Measurements from ENCODE around the gene KIF18A.
"Not testable (repeated sequence)": the region's sequence is repeated elsewhere in the genome, so short reads cannot be mapped to it uniquely, and the experiment has no call there.

The KIF18A gene

GRCh38 chr11:28107750-28108618, at the start of gene KIF18A, which contains the start of gene METTL15:
KIF18A (minus strand) TSS chr11:28108156; CDS start chr11:28097947, 10,209 bp downstream.
METTL15 (plus strand) TSS chr11:28108388; CDS start chr11:28113335, 4,947 bp downstream.
- peak; percentile 90 for DNase-seq (ENCODE audit: low read depth, low spot score)

- DNase-seq (ENCODE audit: low read depth, low spot score), result no peak
Measured at GRCh38 chr11:28153586-28153985, 45.6 kb upstream of the KIF18A start.

- no peak for DNase-seq (ENCODE audit: low read depth, low spot score)
Measured at GRCh38 chr11:28152743-28153142, 44.8 kb upstream of the KIF18A start.

GRCh38 chr11:28146123-28146751, 38.3 kb upstream of the KIF18A start:
- DNase-seq (ENCODE audit: low read depth, low spot score), result no peak

GRCh38 chr11:28144808-28145207, 36.9 kb upstream of the KIF18A start:
- no peak for DNase-seq (ENCODE audit: low read depth, low spot score)

- DNase-seq (ENCODE audit: low read depth, low spot score), result no peak
Measured at GRCh38 chr11:28142724-28143123, 34.8 kb upstream of the KIF18A start.

- DNase-seq (ENCODE audit: low read depth, low spot score), result no peak
Measured at GRCh38 chr11:28140689-28141455, 32.9 kb upstream of the KIF18A start.

- DNase-seq (ENCODE audit: low read depth, low spot score), result no peak
Measured at GRCh38 chr11:28139841-28140415, 32.0 kb upstream of the KIF18A start.

GRCh38 chr11:28137832-28138231, 29.9 kb upstream of the KIF18A start:
- no peak for DNase-seq (ENCODE audit: low read depth, low spot score)

GRCh38 chr11:28137366-28137765, 29.4 kb upstream of the KIF18A start:
- DNase-seq (ENCODE audit: low read depth, low spot score), result no peak

GRCh38 chr11:28136157-28136556, 28.2 kb upstream of the KIF18A start:
- not testable (repeated sequence) for DNase-seq (ENCODE audit: low read depth, low spot score)

- DNase-seq (ENCODE audit: low read depth, low spot score), result no peak
Measured at GRCh38 chr11:28133146-28133545, 25.2 kb upstream of the KIF18A start.

GRCh38 chr11:28132548-28132947, 24.6 kb upstream of the KIF18A start:
- no peak for DNase-seq (ENCODE audit: low read depth, low spot score)

- no peak for DNase-seq (ENCODE audit: low read depth, low spot score)
Measured at GRCh38 chr11:28123151-28123581, 15.2 kb upstream of the KIF18A start.

- DNase-seq (ENCODE audit: low read depth, low spot score), result no peak
Measured at GRCh38 chr11:28117712-28118111, 9.8 kb upstream of the KIF18A start.

- DNase-seq (ENCODE audit: low read depth, low spot score), result no peak
Measured at GRCh38 chr11:28114731-28115130, 6.8 kb upstream of the KIF18A start.

GRCh38 chr11:28114116-28114515, 6.2 kb upstream of the KIF18A start:
- no peak for DNase-seq (ENCODE audit: low read depth, low spot score)

- DNase-seq (ENCODE audit: low read depth, low spot score), result no peak
Measured at GRCh38 chr11:28110821-28111200, 2.9 kb upstream of the KIF18A start.

- DNase-seq (ENCODE audit: low read depth, low spot score), result peak; percentile 2
Measured at GRCh38 chr11:28110108-28110820, 2.3 kb upstream of the KIF18A start.

GRCh38 chr11:28108958-28109357, 1.0 kb upstream of the KIF18A start:
- no peak for DNase-seq (ENCODE audit: low read depth, low spot score)

GRCh38 chr11:28107191-28107749, 686 bp downstream of the KIF18A start:
- DNase-seq (ENCODE audit: low read depth, low spot score), result no peak
